IgD-negative memory B cell (primary cell): ENCODE measurements around the gene CARHSP1. TPM values are rescaled to one million over a fixed set of nuclear protein-coding genes. Genes with fewer than 3 reads are reported as not detected.
A peak's percentile ranks its signal among the peaks of the same experiment; 100 is the strongest.

Experiments
- H3K27ac Mint-ChIP-seq, 3 donors: one replicate each; pipeline ENCODE4 v1.8.0; 2020 to 2022; ENCODE audit warnings: mild to moderate bottlenecking in 3 of 3, mixed read lengths in 3 of 3, moderate library complexity in 1 of 3
- H3K27me3 Mint-ChIP-seq: one replicate; pipeline ENCODE4 v1.8.0; 2021; ENCODE audit warnings: mixed read lengths
- H3K36me3 Mint-ChIP-seq: one replicate; pipeline ENCODE4 v1.8.0; 2020; ENCODE audit warnings: mild to moderate bottlenecking, mixed read lengths
- H3K4me1 Mint-ChIP-seq, 3 donors: one replicate each; pipeline ENCODE4 v1.8.0; 2020 to 2022; ENCODE audit warnings: mixed read lengths in 3 of 3, mild to moderate bottlenecking in 1 of 3
- H3K4me3 Mint-ChIP-seq, 4 donors: one replicate each; pipeline ENCODE4 v1.8.0; 2020 to 2022; ENCODE audit warnings: mild to moderate bottlenecking in 4 of 4, mixed read lengths in 4 of 4, moderate library complexity in 3 of 4
- H3K9me3 Mint-ChIP-seq, 3 donors: one replicate each; pipeline ENCODE4 v1.8.0; 2020 to 2021; ENCODE audit warnings: mixed read lengths in 3 of 3, mild to moderate bottlenecking in 1 of 3
- polyA plus RNA-seq: library from polyadenylated mRNA; unstranded; fragments of 300-500 nt; fragmentation: Illumina TruSeq; gene quantifications from one replicate; pipeline ENCODE4 v1.2.3, GENCODE V29; 2021

Gene CARHSP1
- polyA plus RNA-seq, 1 donor from 2014 or later = 36.4 TPM

GRCh38 chr16:8901320-8901861, 32.6 kb upstream of the CARHSP1 start:
- no peaks in the 10 kb centered on the region for H3K9me3 Mint-ChIP-seq
- H3K36me3 Mint-ChIP-seq = peaks cover 12% of the 10 kb centered on the region
- H3K27ac Mint-ChIP-seq = no peak overlapping the region
- H3K4me3 Mint-ChIP-seq = no peak overlapping the region
- H3K4me1 Mint-ChIP-seq = no peaks in the 10 kb centered on the region
- H3K27me3 Mint-ChIP-seq = no peaks in the 10 kb centered on the region

DNA sequence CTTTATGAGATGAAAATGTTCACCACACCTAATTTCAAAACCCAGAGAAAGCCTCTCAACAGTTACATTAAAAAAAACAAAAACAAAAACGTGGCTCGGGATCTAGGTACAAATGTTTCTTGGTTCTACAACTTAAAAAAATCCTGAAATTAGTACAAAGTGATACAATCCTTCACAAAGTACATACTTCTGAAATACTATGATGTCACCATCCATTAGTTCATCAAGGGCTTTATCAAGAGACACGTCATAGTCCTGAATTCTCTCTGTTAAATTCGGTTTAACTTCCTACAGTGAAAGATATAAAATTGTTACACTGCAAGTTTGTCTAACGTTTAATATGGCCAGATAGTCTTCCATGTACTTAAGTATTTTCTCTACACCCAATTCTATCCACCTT, 31.5 kb upstream of the CARHSP1 start:
- no peak overlapping the region for H3K4me3 Mint-ChIP-seq
- H3K9me3 Mint-ChIP-seq = no peaks in the 10 kb centered on the region
- H3K4me1 Mint-ChIP-seq = no peaks in the 10 kb centered on the region
- H3K36me3 Mint-ChIP-seq = peaks cover 12% of the 10 kb centered on the region
- no peaks in the 10 kb centered on the region for H3K27me3 Mint-ChIP-seq
- H3K27ac Mint-ChIP-seq = no peak overlapping the region

- no peaks in the 10 kb centered on the region for H3K9me3 Mint-ChIP-seq
- peaks cover 12% of the 10 kb centered on the region for H3K36me3 Mint-ChIP-seq
- H3K27ac Mint-ChIP-seq = no peak overlapping the region
- H3K4me3 Mint-ChIP-seq = no peak overlapping the region
- H3K4me1 Mint-ChIP-seq = no peaks in the 10 kb centered on the region
- no peaks in the 10 kb centered on the region for H3K27me3 Mint-ChIP-seq
Measured at GRCh38 chr16:8899709-8900317, 31.0 kb upstream of the CARHSP1 start.

DNA sequence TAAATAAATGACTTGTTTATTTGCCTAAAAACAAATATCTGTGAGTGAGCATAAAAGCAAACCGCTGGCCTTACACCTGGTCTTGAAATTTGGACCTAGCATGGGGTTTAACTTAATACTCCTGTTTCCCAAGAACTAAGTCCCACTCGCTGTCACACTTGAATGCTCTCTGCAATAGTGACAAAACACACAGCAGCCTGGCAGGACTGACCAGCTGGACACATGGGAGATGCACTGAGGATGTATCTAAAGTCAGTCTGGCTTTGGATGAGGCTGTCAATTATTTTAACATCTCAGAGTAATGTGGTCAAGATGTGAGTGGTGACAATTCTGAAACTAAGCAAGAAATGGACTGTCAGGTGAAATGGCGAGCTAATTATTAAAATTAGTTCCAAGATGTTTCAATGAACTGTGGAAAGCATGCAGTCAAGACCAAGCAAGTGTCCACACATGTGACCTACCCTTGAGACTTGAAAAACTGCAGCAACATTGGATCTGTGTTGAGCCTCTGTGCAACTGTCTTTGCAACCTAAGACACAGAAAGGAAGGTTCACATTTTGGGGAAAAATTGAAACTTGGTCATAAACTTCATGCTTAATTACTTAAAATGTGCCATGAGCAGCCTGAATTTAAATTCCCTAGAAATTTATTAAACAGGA, 30.0 kb upstream of the CARHSP1 start:
- Mint-ChIP-seq H3K36me3 (peaks cover 12% of the 10 kb centered on the region), H3K27me3 (no peaks in the 10 kb centered on the region), H3K27ac (peak overlapping the region in 2 of 3 donors; percentile 19 to 20), H3K4me1 (no peaks in the 10 kb centered on the region), H3K4me3 (no peak overlapping the region), H3K9me3 (no peaks in the 10 kb centered on the region)

DNA sequence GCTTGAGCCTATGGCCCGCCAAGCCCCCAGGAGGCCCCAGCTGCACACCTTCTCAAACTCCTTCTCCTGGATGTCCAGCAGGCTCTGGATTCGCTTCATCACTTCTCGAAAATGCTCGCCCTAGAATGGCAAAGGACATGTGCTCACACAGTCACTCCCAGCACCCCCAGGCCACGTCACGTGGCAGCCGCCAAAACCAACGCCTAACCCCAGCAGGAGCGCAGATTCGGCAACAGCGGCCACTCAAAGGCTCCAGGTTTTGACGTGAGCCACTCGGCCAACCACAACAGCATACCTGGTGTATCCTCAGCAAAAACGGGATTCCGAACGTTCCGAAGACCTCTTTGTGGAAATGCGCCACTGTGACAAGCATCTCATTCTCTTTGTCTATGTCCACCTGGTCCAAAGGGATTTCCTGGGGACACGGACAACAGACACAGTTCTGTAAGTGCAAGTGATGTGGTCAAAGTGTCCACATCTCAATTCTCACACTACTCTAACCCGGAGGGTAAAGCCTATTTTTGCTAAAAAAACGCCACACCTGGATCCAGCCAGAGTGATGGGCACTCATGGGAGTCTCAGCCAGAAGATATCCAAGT, 26.0 kb upstream of the CARHSP1 start:
- Mint-ChIP-seq H3K9me3 (no peaks in the 10 kb centered on the region), H3K4me1 (peaks cover 20 to 23% (median 23%) of the 10 kb centered on the region in 3 donors), H3K36me3 (peaks cover 7% of the 10 kb centered on the region), H3K27ac (peak overlapping the region in 2 of 3 donors; percentile 31 to 36), H3K27me3 (no peaks in the 10 kb centered on the region), H3K4me3 (peak overlapping the region in 2 of 4 donors; percentile 3 to 4)

DNA sequence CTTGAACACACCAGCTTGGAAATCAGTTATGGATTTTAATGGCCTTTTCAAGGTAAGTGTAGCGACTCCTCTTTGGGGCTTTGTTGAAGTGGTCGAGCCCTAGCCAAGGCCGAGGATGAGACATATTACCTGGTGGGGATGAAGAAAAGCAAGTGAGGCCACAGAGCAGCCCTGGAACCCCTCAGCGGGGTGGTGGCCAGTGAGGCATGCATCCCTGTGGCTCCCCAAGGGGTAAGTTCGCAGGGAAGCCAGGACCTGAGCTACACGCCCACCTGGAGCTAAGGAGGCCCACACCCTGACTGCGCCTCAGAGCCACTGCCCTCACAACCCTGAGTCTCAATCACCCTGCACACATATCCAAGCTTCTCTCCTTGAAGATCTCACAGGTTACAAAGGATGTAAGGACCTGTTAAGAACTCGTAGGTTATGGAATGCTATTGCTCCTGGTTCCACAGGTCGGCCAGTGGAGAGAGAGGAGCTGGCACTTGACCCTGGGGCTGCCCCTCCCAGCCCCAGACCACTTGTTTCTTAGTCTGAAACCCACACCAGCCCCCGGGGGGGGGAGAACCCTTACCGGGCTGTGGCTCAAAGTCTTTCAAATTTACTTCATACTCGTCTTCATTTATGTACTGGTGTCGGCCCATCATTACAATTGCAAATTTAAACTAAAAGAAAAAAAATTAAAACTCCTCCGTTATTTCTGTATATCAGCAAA, 25.3 kb upstream of the CARHSP1 start:
- no peaks in the 10 kb centered on the region for H3K9me3 Mint-ChIP-seq
- H3K27ac Mint-ChIP-seq = peak overlapping the region in 2 of 3 donors; percentile 31 to 36
- no peak overlapping the region for H3K4me3 Mint-ChIP-seq

DNA sequence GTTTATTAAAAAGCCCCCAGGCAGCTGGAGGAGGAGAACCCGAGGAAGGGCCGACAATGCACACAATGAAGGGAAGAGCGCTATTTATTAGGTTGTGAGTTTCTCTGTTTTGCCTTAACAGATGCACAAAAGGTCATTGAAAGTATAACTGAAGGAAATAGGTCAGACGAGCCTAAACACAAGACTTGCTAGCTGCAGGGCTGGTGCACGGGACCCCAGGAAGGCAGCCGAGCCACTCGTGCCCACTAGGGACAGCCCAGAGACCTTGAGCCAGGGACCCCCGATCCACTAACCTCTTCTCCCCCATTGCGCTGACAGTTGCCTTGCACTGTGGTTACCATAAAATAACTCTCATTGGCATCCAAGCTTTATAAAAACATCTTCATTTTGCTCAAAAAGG, 24.6 kb upstream of the CARHSP1 start:
- Mint-ChIP-seq H3K4me3 (peak overlapping the region in 1 of 4 donors; percentile 39), H3K27ac (peak overlapping the region in 2 of 3 donors; percentile 82 to 94), H3K4me1 (peaks cover 20 to 23% (median 23%) of the 10 kb centered on the region in 3 donors), H3K27me3 (no peaks in the 10 kb centered on the region), H3K36me3 (peaks cover 7% of the 10 kb centered on the region), H3K9me3 (no peaks in the 10 kb centered on the region)

More for the DNA sequence above, 25.3 kb upstream of the CARHSP1 start:
- Mint-ChIP-seq H3K27me3 (no peaks in the 10 kb centered on the region), H3K36me3 (peaks cover 7% of the 10 kb centered on the region), H3K4me1 (peaks cover 20 to 23% (median 23%) of the 10 kb centered on the region in 3 donors)

GRCh38 chr16:8892101-8892575, 23.3 kb upstream of the CARHSP1 start:
- peak overlapping the region; percentile 82 to 98 (median 94) for H3K27ac Mint-ChIP-seq
- peaks cover 22 to 27% (median 23%) of the 10 kb centered on the region in 3 donors for H3K4me1 Mint-ChIP-seq
- no peaks in the 10 kb centered on the region for H3K27me3 Mint-ChIP-seq
- H3K9me3 Mint-ChIP-seq = no peaks in the 10 kb centered on the region
- H3K36me3 Mint-ChIP-seq = peaks cover 5% of the 10 kb centered on the region
- H3K4me3 Mint-ChIP-seq = peak overlapping the region in 3 of 4 donors; percentile 66 to 89 (median 84)

DNA sequence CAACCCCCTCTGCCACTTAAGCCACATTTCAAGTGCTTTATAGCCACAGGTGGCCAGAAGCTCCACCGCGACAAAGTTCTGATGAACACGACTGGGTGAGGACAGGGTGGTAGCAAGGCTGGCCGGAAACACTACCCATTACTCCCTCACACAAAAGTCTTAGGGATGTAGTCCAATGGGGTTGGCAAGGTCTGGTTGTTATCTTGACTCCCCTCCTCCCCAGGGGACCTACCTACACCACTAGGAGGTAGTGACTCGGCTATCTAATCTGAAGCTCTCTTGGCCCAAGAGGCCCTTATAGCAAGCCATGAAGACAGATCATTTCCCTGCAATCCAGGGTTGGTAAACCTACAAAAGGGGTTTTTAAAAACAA, 21.7 kb upstream of the CARHSP1 start:
- Mint-ChIP-seq H3K4me3 (no peak overlapping the region), H3K4me1 (peaks cover 23 to 32% (median 26%) of the 10 kb centered on the region in 3 donors), H3K9me3 (no peaks in the 10 kb centered on the region), H3K27me3 (peaks cover 3% of the 10 kb centered on the region), H3K36me3 (peaks cover 6% of the 10 kb centered on the region), H3K27ac (peak overlapping the region; percentile 82 to 98 (median 94))

DNA sequence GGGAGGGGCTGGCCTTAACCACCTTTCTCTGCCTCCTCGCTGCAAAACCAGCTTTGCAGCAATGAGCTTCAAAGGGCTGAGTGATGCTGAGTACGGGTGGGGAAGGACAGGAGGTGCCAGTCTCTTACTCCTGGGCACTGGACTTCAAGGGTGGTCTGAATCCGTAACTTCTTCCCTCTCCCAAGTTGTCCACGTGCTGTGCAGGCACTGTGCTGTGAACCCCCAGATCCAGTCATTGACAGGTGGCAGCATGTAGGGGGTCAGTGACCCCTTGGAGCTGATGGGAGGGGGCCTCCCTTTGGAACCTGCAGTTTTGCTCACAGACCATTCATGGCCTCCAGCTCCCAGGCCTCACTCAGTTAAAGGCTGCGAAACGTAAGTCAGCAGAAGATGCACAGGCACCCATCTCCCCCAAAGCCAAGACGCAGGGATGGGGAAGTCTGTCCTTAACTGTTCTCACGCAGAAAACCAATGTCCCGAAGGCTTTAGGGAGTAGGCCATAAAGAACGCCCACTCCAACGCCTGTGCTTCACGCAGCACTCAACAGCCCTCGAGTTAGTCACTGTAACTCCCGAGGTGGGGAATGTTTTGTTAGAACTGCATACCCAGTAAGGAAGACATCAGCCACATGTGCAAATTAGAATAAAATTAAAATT, 21.2 kb upstream of the CARHSP1 start:
- H3K4me1 Mint-ChIP-seq = peaks cover 23 to 36% (median 30%) of the 10 kb centered on the region in 3 donors
- H3K27me3 Mint-ChIP-seq = peaks cover 8% of the 10 kb centered on the region
- H3K9me3 Mint-ChIP-seq = no peaks in the 10 kb centered on the region
- H3K36me3 Mint-ChIP-seq = peaks cover 6% of the 10 kb centered on the region
- H3K27ac Mint-ChIP-seq = peak overlapping the region in 1 of 3 donors; percentile 94
- no peak overlapping the region for H3K4me3 Mint-ChIP-seq

DNA sequence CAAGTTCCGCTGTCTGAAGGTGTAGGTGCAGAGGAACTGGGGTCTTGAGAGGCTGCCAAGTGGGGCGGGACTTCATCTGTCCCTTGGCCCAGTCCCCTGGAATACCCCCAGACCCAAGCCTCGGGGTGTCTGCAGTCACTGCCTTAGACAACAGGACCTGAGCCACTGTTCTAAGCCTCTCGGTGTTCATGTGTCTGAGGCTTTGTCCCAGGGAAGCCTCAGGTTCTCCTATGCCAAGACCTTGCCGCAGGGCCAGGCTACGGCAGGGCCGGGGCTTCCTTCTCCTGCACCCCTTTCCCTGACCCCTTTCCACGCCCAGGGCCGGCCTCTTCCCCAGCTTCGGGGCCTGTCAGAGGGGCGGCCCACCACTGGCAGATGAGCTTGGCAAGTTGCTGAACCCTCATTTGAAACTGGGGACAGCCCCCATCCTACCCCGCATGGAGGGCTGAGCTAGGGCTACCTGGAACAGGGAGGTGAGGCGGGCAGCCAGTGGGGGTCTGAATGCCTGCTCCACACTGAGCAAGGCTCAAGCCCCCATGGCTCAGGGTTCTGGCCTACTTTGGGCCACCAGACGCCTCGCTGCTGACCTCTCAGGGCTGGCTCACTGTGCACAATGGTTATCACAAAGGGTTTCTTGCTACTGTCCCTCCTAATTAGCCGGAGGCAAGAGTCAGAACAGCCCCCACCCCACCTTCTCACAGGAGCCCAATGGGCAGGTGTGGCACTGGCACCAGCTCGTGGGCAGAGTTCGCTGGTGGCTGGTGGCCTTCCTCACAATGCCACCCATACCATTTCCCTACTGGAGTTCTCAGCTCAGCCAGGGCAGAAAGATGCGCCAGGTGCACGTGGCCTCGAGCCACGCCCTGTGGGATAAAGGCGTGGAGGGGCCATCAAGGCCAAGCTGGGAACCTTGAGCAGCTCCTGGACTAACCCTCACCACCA, 20.4 kb upstream of the CARHSP1 start:
- H3K36me3 Mint-ChIP-seq = peaks cover 6% of the 10 kb centered on the region
- H3K9me3 Mint-ChIP-seq = no peaks in the 10 kb centered on the region
- peaks cover 9% of the 10 kb centered on the region for H3K27me3 Mint-ChIP-seq
- no peak overlapping the region for H3K4me3 Mint-ChIP-seq
- H3K4me1 Mint-ChIP-seq = peaks cover 23 to 36% (median 30%) of the 10 kb centered on the region in 3 donors
- H3K27ac Mint-ChIP-seq = peak overlapping the region in 1 of 3 donors; percentile 10

DNA sequence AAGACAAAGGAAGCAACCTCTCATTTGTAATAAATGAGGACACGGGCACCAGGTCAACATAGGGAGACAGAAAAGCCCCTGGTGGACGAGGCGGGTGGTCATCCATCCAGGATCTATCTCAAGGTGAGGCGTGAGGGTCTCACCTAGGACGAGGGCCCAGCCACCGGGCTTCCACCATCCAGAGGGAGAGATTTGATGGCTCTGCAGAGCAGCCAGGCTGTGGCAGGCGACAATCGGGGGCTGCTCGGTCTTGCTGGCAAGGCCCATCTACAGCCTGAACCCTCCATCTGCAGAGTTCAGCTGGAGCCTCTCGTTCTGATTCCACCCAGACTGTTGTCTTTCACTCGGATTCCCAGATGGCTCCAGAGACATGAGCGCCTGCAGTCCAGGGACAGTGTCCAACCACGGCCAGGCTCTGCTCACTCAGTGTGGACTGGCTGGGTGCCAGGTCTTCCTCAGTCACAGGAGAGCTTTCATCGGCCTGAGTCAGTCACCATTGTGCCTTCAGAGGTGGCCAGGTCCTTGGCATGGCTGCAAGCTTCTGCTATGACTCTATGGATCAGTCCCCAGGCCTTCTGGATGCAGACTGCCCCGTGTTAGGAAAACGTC, 19.2 kb upstream of the CARHSP1 start:
- Mint-ChIP-seq H3K4me1 (peaks cover 18 to 34% (median 30%) of the 10 kb centered on the region in 3 donors), H3K4me3 (no peak overlapping the region), H3K27ac (peak overlapping the region in 2 of 3 donors; percentile 27 to 34), H3K36me3 (peaks cover 6% of the 10 kb centered on the region), H3K9me3 (no peaks in the 10 kb centered on the region), H3K27me3 (peaks cover 12% of the 10 kb centered on the region)

DNA sequence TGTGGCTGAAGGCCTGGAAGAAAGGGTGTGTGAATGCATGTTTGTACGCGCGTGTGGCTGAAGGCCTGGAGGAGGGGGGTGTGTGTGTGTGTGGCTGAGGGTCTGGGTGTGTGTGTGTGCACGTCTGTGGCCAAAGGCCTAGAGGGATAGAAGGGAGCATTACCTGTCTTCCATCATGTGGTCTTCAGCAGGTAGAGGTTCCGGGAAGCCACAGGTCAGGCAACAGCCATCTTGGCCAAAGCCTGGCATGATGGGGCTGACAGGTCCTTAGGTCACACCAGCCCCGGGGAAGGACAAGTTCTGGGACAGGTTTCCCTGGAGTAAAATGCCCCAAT, 18.6 kb upstream of the CARHSP1 start:
- Mint-ChIP-seq H3K27me3 (peaks cover 17% of the 10 kb centered on the region), H3K36me3 (peaks cover 6% of the 10 kb centered on the region), H3K9me3 (no peaks in the 10 kb centered on the region), H3K4me3 (no peak overlapping the region), H3K4me1 (peaks cover 13 to 27% (median 26%) of the 10 kb centered on the region in 3 donors), H3K27ac (peak overlapping the region; percentile 22 to 65 (median 34))
